ENCODE data around the gene UGT1A10. TPM values are rescaled to one million over a fixed set of nuclear protein-coding genes. Genes with fewer than 3 reads are reported as not detected.

Gene UGT1A10
- total RNA-seq, 2 donors from 2014 or later: 0.41 TPM; not detected in 1

- Histone ChIP-seq H3K27ac (no peak overlapping the region), H3K4me3 (no peak overlapping the region), H3K36me3 (no peaks in the 10 kb centered on the region), H3K9me3 (no peaks in the 10 kb centered on the region), H3K27me3 (replicated peaks; ENCODE audit: insufficient read depth) (no peaks in the 10 kb centered on the region), H3K4me1 (ENCODE audit: control insufficient read depth in 1 of 2, low read depth in 2 of 2) (no peaks in the 10 kb centered on the region)
- ATAC-seq (ENCODE audit: insufficient number of reproducible peaks, low FRiP score, low read depth): no peak
- DNase-seq (ENCODE audit: low spot score): no peak
- no peak for TF ChIP-seq CTCF (IDR thresholded peaks at IDR 0.05)
Measured at GRCh38 chr2:233761040-233761769, 125.0 kb downstream of the UGT1A10 start.

- DNase-seq (ENCODE audit: low spot score) (no peak), ATAC-seq (ENCODE audit: insufficient number of reproducible peaks, low FRiP score, low read depth) (no peak)
- no peaks in the 10 kb centered on the region for H3K36me3 ChIP-seq
- H3K27me3 ChIP-seq (replicated peaks; ENCODE audit: insufficient read depth): no peaks in the 10 kb centered on the region
- TF ChIP-seq CTCF (IDR thresholded peaks at IDR 0.05): no peak
- no peak overlapping the region for H3K4me3 ChIP-seq
- H3K27ac ChIP-seq: no peak overlapping the region
- no peaks in the 10 kb centered on the region for H3K4me1 ChIP-seq (ENCODE audit: control insufficient read depth in 1 of 2, low read depth in 2 of 2)
- no peaks in the 10 kb centered on the region for H3K9me3 ChIP-seq
Measured at GRCh38 chr2:233764264-233764663, 128.0 kb downstream of the UGT1A10 start.

GRCh38 chr2:233764761-233765160 lies 128.5 kb downstream of the UGT1A10 start:
- no peaks in the 10 kb centered on the region for H3K4me1 ChIP-seq (ENCODE audit: control insufficient read depth in 1 of 2, low read depth in 2 of 2)
- no peaks in the 10 kb centered on the region for H3K36me3 ChIP-seq
- ATAC-seq (ENCODE audit: insufficient number of reproducible peaks, low FRiP score, low read depth) (no peak), DNase-seq (ENCODE audit: low spot score) (no peak)
- no peak overlapping the region for H3K27ac ChIP-seq
- H3K27me3 ChIP-seq (replicated peaks; ENCODE audit: insufficient read depth): no peaks in the 10 kb centered on the region
- H3K9me3 ChIP-seq: no peaks in the 10 kb centered on the region
- no peak overlapping the region for H3K4me3 ChIP-seq
- TF ChIP-seq CTCF (IDR thresholded peaks at IDR 0.05): no peak

DNA sequence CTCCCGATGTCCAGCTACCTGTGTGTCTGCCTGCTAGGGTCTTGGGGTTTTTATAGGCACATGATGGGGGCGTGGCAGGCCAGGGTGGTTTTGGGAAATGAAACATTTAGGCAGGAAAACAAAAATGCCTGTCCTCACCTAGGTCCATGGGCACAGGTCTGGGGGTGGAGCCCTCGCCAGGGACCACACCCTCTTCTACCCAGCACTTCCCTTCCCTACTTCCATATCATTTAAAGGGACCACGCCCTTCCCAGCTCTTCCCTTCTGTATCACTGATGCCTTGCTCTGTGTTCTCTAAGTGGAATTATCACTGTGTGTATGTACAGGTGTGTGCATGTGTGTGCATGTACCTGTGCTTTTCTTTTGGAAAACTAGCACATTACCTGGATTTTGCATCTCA lies 130.2 kb downstream of the UGT1A10 start:
- no peak for TF ChIP-seq CTCF (IDR thresholded peaks at IDR 0.05)
- no peak for ATAC-seq (ENCODE audit: insufficient number of reproducible peaks, low FRiP score, low read depth)
- Histone ChIP-seq H3K27ac (no peak overlapping the region), H3K36me3 (no peaks in the 10 kb centered on the region), H3K27me3 (replicated peaks; ENCODE audit: insufficient read depth) (no peaks in the 10 kb centered on the region), H3K9me3 (no peaks in the 10 kb centered on the region), H3K4me3 (no peak overlapping the region), H3K4me1 (ENCODE audit: control insufficient read depth in 1 of 2, low read depth in 2 of 2) (no peaks in the 10 kb centered on the region)
- DNase-seq (ENCODE audit: low spot score): no peak

- Histone ChIP-seq H3K27me3 (replicated peaks; ENCODE audit: insufficient read depth) (no peaks in the 10 kb centered on the region), H3K4me1 (ENCODE audit: control insufficient read depth in 1 of 2, low read depth in 2 of 2) (no peaks in the 10 kb centered on the region), H3K9me3 (no peaks in the 10 kb centered on the region), H3K27ac (no peak overlapping the region), H3K36me3 (no peaks in the 10 kb centered on the region), H3K4me3 (no peak overlapping the region)
- ATAC-seq (ENCODE audit: insufficient number of reproducible peaks, low FRiP score, low read depth) (no peak), DNase-seq (ENCODE audit: low spot score) (no peak)
- no peak for TF ChIP-seq CTCF (IDR thresholded peaks at IDR 0.05)
Measured at GRCh38 chr2:233768076-233768475, 131.8 kb downstream of the UGT1A10 start.
